AG09309 (cell line): ENCODE data around the gene DIS3L2.

ENCODE experiments used
- DNase-seq: peaks from one replicate; pipeline ENCODE4 v3.0.0-alpha.2; 2010; ENCODE audit warnings: low read depth
- H3K4me3 ChIP-seq: 2 replicates; pipeline ENCODE4 v1.5.1; 2011; ENCODE audit warnings: mild to moderate bottlenecking, low read depth, low read length, moderate library complexity; ENCODE audit not compliant: control insufficient read depth
- TF ChIP-seq, protein P1 (sequence below): IDR thresholded peaks from 2 replicates; pipeline ENCODE4 v1.5.1; 2011; ENCODE audit warnings: mild to moderate bottlenecking, low read depth, low read length, inconsistent platforms; ENCODE audit not compliant: insufficient read depth, control insufficient read depth; ENCODE audit errors: missing control alignments

The DIS3L2 gene

GRCh38 chr2:232006253-232006652, 44.7 kb downstream of the DIS3L2 start:
- TF ChIP-seq, protein P1, sequence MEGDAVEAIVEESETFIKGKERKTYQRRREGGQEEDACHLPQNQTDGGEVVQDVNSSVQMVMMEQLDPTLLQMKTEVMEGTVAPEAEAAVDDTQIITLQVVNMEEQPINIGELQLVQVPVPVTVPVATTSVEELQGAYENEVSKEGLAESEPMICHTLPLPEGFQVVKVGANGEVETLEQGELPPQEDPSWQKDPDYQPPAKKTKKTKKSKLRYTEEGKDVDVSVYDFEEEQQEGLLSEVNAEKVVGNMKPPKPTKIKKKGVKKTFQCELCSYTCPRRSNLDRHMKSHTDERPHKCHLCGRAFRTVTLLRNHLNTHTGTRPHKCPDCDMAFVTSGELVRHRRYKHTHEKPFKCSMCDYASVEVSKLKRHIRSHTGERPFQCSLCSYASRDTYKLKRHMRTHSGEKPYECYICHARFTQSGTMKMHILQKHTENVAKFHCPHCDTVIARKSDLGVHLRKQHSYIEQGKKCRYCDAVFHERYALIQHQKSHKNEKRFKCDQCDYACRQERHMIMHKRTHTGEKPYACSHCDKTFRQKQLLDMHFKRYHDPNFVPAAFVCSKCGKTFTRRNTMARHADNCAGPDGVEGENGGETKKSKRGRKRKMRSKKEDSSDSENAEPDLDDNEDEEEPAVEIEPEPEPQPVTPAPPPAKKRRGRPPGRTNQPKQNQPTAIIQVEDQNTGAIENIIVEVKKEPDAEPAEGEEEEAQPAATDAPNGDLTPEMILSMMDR, result no peak
- no peak overlapping the region for H3K4me3 ChIP-seq
- DNase-seq, result no peak

- H3K4me3 ChIP-seq, result no peak overlapping the region
- TF ChIP-seq, protein P1, result no peak
- no peak for DNase-seq
These were observed 47.6 kb downstream of the DIS3L2 start for GRCh38 chr2:232008907-232009638.

DNA sequence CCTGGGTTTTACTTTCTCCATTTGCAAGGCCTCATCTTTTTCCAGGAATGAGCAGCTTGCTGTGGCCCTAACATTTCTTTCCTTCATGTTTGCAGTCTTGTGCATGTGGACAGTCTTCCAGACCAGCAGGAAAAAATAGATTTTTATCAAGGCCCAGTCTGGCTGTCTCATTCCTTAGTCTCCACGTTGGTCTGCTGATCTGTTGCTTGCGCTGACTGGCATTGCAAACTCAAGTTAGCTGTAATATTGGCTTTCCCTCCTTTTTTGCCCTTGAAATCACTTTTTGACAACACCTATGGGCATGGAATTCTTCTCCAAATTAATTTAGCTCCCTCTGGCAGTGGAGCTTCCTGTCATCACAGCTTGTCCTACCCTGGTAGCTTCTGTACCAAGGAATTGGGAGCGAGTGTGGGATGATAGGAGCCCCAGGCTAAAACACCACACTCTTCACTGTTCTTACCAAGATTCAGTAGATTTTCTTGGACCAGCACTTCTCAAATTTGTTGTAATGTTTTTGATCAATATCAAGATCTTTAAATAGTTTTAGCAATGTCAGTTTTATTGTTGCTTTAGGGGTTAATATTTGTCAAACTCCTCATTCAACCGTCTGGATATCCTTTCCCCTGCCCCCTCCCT, 48.2 kb downstream of the DIS3L2 start:
- DNase-seq, result no peak
- H3K4me3 ChIP-seq, result no peak overlapping the region
- TF ChIP-seq, protein P1, result no peak

- no peak overlapping the region for H3K4me3 ChIP-seq
- TF ChIP-seq, protein P1, result no peak
- peak; percentile 73 for DNase-seq
These were observed 52.3 kb downstream of the DIS3L2 start for GRCh38 chr2:232013701-232014353.

- DNase-seq, result no peak
- H3K4me3 ChIP-seq, result no peak overlapping the region
These were observed 53.2 kb downstream of the DIS3L2 start for GRCh38 chr2:232014681-232015080.

DNA sequence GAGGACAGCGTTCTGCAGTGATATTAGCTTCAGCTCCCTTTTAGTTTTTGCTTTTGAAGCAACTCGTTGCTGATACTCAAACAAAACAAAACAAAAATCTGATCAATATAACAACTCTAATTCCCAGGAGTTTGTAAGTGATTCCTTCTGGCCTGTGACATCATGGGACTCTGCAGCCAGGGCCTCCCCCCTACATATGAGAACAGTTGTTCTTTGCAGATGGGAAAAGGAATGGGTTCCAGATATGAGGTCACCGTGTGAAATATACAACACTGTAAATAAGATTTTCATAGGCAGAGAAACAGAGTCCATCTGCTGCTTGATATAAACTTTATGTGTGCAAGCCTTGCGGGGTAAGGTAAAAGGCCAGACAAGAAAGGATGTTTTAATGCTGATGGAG, 56.7 kb downstream of the DIS3L2 start:
- no peak overlapping the region for H3K4me3 ChIP-seq
- no peak for DNase-seq
- TF ChIP-seq, protein P1, result no peak

More at GRCh38 chr2:232014681-232015080, 53.2 kb downstream of the DIS3L2 start:
- TF ChIP-seq, protein P1, result no peak
